NB4 (cell line): Measurements from ENCODE around the gene SMR3A.

Experiments
- DNase-seq: peaks from one replicate; pipeline ENCODE4 v3.0.0; 2010; ENCODE audit warnings: low read depth
- H3K4me3 ChIP-seq: one replicate; pipeline ENCODE4 v1.5.1; 2011; ENCODE audit warnings: mild to moderate bottlenecking, low read depth, low read length, moderate library complexity
- MYC ChIP-seq: IDR thresholded peaks from 2 replicates; pipeline ENCODE4 v1.6.1; 2011; ENCODE audit warnings: low read depth, low read length
- POLR2A ChIP-seq: IDR thresholded peaks from 2 replicates; pipeline ENCODE4 v1.6.1; 2011; ENCODE audit warnings: mild to moderate bottlenecking; ENCODE audit not compliant: insufficient read length; ENCODE audit errors: extremely low read depth
- TF ChIP-seq, protein P1 (sequence below): IDR thresholded peaks from one replicate; pipeline ENCODE4 v1.5.1; 2012; ENCODE audit warnings: low read depth, low read length
- TF ChIP-seq, protein P2 (sequence below): IDR thresholded peaks from 2 replicates; pipeline ENCODE4 v1.6.1; 2011; ENCODE audit warnings: low read depth, low read length

SMR3A gene

DNA sequence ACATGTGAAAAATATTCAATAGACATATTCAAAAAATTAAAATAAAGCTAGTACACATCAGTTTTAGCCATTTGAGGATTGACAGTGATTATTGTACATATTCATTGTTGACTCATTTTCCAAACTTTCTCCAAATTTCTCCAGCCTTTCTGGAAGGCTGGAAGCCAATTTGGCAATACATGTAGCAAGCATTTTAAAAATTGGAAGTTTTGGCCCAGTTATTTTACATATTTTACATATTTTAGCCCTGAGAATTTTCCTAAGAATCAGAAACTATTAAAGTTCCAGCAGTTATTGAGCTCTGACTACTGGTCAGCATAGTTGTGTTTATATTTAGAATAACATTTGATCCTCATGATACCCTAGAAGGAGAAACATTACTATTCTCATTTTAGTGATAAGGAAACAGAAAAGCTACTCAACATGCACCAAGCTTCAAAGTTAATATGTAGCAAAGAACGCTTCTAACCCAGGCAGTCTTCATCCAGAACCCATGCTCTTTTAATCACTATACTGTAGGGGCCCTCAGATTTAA is 22.6 kb upstream of the SMR3A start:
- no peak for DNase-seq
- no peak overlapping the region for H3K4me3 ChIP-seq
- TF ChIP-seq MYC, result no peak
- no peak for TF ChIP-seq POLR2A
- TF ChIP-seq, protein P1, sequence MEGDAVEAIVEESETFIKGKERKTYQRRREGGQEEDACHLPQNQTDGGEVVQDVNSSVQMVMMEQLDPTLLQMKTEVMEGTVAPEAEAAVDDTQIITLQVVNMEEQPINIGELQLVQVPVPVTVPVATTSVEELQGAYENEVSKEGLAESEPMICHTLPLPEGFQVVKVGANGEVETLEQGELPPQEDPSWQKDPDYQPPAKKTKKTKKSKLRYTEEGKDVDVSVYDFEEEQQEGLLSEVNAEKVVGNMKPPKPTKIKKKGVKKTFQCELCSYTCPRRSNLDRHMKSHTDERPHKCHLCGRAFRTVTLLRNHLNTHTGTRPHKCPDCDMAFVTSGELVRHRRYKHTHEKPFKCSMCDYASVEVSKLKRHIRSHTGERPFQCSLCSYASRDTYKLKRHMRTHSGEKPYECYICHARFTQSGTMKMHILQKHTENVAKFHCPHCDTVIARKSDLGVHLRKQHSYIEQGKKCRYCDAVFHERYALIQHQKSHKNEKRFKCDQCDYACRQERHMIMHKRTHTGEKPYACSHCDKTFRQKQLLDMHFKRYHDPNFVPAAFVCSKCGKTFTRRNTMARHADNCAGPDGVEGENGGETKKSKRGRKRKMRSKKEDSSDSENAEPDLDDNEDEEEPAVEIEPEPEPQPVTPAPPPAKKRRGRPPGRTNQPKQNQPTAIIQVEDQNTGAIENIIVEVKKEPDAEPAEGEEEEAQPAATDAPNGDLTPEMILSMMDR, result no peak
- TF ChIP-seq, protein P2, sequence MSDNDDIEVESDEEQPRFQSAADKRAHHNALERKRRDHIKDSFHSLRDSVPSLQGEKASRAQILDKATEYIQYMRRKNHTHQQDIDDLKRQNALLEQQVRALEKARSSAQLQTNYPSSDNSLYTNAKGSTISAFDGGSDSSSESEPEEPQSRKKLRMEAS, result no peak

DNA sequence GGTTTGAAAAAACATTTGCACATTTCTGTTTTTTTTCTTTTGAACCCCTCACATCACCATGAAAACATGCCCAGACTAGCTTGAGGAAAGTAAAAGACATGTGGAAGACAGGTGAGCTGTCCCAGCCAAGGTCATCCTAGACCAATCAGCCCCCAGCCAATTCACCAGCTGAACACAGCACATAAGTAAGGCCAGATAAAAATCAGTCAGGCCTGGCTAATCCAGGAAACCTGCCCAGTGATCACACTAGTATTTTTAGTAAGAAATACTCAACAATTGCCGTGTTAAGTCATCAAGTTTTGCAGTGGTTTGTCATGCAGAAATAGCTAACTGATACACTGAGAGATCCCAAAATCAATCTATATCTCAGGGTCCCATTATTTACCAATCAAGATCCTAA is 4.4 kb upstream of the SMR3A start:
- H3K4me3 ChIP-seq, result no peak overlapping the region
- no peak for DNase-seq
- TF ChIP-seq MYC, result no peak
- TF ChIP-seq, protein P1, result no peak
- no peak for TF ChIP-seq POLR2A
- TF ChIP-seq, protein P2, result no peak

DNA sequence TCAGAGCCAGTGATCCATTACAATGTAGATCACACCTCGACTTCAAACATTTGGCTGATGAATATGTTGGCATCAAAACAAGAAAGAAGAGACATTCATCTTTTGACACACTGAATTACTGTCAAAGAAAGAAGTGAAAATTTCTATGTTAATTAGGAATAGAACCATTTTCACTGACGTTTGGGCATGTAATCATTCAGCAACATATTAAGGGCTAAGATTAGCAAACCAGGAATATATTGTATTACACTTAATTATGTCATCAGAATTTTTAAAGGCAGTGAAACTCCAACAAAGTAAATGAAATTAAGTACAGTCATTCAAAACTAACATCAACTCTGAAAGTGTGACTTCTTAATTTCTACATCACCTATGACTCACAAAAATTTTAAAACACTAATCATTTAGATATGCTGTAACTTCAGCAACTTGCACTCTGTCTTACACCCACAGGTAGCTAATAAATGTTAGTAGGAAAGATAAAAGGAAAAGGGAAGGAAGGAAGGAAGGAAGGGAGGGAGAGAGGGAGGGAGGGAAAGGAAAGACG is 1.4 kb upstream of the SMR3A start:
- H3K4me3 ChIP-seq, result no peak overlapping the region
- TF ChIP-seq, protein P1, result no peak
- TF ChIP-seq MYC (no peak), POLR2A (no peak)
- TF ChIP-seq, protein P2, result no peak
- no peak for DNase-seq

DNA sequence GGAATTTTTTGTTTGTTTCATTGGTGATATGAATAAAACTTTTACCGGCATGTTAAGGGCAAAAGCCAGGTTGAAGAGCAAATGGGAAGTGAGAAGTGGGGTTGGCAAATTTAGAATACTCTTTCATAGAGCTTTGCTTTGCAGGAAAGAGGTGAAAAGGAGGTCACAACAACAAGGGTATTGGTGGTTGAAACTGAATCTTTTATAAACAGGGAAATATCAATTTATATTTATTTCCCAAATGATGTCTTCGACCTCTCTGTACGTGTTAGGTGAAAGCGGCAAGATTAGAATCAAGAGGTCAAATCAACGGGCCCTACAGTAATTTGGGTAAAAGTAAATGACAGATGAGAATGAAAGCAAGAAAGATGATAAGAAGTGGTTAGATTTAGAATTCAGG is 3.4 kb downstream of the SMR3A start:
- no peak for DNase-seq
- H3K4me3 ChIP-seq, result no peak overlapping the region
- no peak for TF ChIP-seq MYC
- TF ChIP-seq, protein P1, result no peak

DNA sequence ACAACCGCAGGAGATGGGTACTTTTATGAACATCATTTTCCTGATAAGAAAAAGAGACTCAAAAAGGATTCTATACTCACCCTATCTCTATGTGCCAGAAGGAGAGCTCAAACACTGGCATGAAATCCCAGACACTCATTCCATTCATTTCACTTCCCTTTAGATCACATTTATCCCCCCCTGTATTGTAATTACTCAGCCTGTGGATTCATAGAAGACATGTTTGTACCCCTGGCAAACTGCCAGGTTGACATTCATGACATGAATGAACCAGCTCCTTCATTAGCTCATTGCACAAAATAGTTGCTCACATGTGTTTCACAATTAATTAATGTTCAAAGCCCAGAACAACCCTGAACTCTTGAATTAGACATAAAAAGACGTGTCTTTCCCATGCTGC is 4.9 kb downstream of the SMR3A start:
- TF ChIP-seq, protein P1, result no peak
- TF ChIP-seq POLR2A (no peak), MYC (no peak)
- TF ChIP-seq, protein P2, result no peak
- DNase-seq, result no peak
- no peak overlapping the region for H3K4me3 ChIP-seq

DNA sequence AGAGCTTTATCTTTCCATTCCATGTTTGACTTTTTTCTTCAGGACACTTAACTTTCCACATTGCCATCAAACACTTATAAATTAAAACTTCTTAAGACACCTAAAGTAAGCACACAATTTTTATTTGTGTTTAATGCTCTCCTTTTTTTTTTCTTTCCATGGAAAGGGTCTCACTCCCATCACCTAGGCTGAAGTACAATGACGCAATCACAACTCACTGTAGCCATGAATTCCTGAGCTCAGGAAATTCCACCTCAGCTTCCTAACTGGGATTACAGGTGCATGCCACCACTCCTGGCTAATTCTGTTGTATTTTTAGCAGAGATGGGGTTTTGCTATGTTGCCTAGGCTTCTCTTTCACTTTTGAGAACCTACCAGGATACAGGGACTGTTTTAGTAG is 7.3 kb downstream of the SMR3A start:
- no peak for TF ChIP-seq MYC
- TF ChIP-seq, protein P1, result no peak
- TF ChIP-seq, protein P2, result no peak
- TF ChIP-seq POLR2A, result no peak
- no peak overlapping the region for H3K4me3 ChIP-seq
- no peak for DNase-seq
